ENCODE measurements around the gene DUOX1.

Gene DUOX1

GRCh38 chr15:45168751-45169551 is 39.2 kb downstream of the DUOX1 start:
- DNase-seq = no peak

GRCh38 chr15:45169608-45170480 is 40.0 kb downstream of the DUOX1 start:
- no peak for DNase-seq

DNA sequence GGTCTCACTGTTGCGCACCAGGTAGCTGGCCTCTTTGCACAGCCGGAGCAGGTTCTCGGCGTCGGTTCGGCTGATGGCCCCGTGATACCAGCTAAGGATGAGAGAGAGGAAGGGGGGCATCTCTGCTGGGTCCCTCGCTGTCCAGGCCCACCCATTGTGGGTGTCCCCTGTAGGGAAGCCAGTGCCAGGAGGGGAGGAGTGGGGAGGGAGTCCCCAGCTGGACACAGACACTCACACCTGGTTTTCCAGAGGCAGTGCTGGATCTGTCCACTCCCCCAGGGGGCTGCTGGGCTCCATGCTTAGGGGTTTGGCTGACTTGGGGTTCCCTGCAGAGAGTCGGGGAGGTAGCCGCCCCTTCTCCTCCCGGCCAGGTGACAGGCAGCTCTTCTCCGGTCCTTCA is 42.1 kb downstream of the DUOX1 start:
- no peak for DNase-seq

GRCh38 chr15:45174069-45174468 is 44.3 kb downstream of the DUOX1 start:
- no peak for DNase-seq

GRCh38 chr15:45174577-45174976 is 44.8 kb downstream of the DUOX1 start:
- no peak for DNase-seq

- no peak for DNase-seq
Measured at GRCh38 chr15:45177285-45177684, 47.5 kb downstream of the DUOX1 start.

GRCh38 chr15:45179221-45179985 is 49.6 kb downstream of the DUOX1 start:
- DNase-seq = peak in 3 of 5 donors; percentile 40 to 51 (median 45)

- DNase-seq = no peak
Measured at GRCh38 chr15:45180201-45180600, 50.4 kb downstream of the DUOX1 start.

- no peak for DNase-seq
Measured at GRCh38 chr15:45180648-45181436, 51.0 kb downstream of the DUOX1 start.

GRCh38 chr15:45181491-45182285 is 51.9 kb downstream of the DUOX1 start:
- no peak for DNase-seq

- no peak for DNase-seq
Measured at GRCh38 chr15:45182996-45183395, 53.2 kb downstream of the DUOX1 start.

- DNase-seq = no peak
Measured at GRCh38 chr15:45183511-45183910, 53.7 kb downstream of the DUOX1 start.

DNA sequence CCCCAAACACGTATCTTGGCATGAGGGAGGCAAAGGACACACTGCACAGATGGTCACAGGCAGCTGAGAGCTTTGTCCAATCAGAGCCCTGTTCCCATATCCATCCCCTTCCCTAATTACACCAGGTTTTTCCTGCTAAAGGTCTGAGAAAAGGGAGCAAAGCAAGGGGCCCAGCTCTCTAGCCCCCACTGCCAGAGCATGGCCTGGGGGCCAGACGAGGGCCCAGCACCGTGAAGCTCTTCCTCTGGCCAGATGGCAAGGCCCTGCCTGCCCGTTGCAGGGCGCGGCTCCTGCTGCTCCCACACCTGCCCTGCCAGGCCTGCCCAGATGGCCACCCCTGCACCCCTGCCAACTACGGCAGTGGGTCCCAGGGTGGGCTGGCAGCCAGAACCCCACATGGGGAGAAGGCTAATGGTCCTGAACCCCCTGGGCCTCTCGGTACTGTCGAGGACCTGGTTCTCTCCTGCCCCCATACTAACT is 54.8 kb downstream of the DUOX1 start:
- DNase-seq = no peak

- DNase-seq = no peak
Measured at GRCh38 chr15:45185069-45185779, 55.4 kb downstream of the DUOX1 start.

DNA sequence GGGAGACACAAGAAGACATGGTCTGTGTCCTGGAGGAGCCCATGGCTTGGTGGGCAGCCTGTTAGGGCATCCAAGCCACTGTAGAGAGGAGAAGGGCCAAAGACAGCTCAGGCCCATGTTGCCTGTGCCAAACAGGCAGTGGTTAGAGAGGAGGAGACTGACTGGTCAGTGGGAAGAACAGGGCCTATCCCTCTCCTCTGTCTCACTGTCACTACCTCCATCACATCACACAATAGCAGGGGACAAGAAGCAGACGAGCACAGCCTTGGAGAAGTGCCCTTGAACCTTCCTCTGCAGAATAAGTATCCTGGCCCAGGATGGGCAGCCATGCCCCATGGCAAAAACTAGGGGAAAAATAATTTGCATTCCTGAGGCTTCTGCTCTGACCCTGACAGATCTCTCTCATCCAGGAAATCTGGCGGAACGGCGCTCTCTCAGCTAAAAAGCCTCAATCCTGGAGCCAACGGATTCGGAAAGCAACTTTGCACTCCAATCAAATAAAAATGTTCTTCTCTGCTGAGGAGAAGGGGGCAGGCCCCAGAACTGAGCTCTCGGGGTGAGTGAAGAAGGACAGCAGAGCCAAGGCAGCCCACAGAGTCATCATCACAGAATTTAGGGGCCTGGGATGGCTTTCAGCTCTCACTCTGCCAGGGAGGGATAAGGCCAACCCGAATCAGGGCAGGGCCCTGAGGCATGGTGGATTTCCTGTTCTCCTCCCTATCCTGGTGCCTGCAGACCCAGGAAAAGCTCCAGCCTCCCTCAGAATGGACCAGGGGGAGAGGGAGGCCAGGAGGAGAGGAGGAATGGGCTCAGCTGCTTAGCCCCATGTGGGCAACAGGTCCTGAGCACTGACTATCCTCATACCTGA is 56.3 kb downstream of the DUOX1 start:
- DNase-seq = no peak

DNA sequence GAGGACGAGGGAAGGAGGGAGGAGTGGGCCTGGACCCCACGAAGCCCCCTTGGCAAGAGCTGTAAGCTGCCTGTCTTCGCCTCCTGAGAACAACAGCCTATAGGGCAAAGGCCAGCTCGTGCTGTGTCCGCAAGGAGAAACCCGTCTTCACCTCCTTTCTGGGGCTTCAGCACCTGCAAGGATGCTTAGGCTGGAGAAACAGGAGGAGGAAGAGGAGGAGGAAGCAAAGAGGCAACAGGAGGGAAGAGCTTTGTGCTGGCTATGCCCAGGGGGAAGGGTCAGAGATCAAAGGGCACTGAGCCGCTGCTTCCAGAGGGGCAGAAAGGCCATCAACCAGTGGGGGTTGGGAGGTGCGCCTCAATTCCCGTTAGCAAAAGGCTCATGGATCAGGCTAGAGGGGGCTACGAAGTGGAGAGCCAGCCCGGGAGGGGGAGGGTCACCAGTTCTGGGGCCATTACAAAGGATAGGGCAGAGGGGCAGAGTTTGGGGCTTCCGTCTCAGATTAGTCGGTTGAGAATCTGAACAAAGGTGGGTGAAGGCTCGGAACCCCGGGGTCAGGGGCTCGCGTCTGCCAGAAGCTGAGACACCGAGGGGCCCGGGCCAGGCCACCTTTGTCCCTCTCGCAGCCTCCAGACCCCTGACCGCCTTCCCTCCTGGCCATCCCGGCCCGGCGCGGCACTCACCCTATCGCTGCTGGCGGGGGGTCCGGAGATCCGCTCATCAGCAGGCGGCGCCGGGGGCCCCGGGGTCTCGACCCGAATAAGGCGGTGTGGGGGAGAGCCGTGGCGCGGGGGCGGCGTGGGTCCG is 57.2 kb downstream of the DUOX1 start:
- DNase-seq = no peak

GRCh38 chr15:45187578-45187893 is 57.7 kb downstream of the DUOX1 start:
- no peak for DNase-seq

DNA sequence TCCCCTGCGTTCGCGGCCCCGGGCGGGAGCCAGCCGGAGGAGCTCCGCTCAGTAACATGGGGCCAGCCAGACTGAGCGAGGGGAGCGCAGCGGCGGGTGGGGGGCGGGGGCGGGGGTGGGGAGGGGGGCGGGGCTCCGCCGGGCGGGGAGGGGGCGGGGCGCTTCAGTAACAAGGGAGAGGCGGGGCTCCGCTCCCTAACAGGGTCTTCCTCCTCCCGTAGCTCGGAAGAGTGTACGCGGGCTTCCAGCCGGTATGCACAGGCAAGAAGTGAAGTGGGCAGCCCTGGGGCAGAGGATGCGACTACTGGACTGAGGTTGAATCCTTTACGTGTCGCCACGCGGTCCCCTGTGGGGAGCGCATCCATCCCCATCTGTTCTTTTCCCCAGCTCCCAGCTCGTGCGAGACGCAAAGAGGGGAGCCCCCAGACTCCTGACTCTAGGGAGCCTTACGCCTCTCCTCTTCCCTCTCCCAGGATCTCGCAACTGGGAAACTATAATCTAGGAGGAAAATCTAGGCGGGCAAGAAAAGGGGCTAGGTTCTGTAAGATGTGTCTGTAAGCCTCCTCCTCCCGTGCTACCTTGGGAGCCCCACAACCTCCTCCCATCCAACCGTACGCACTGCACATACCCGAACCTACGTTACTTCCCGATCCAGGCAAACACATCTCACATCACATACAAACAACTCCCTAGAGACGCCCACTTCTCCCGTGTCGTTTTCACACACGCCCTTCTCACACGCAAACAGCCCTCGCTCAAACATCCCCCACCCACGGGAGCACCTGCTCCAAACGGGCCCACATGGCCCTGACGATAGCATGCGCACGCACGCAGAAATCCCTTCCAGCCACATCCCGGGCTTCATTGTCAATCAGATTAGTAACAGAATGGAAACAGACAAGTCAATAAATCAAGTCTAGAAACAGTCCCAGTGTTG is 58.4 kb downstream of the DUOX1 start, which contains the start of gene SHF:
Gene SHF (minus strand): TSS at position 73 of the 937 bp plus-strand sequence. CDS start 15 bp downstream, at position 58.
- peak; percentile 33 to 58 (median 52) for DNase-seq
